ENCODE measurements around the gene TAF5L.

GRCh38 chr1:229620876-229621275 lies 5.0 kb downstream of the TAF5L start:
- TF ChIP-seq REST (IDR thresholded peaks at IDR 0.05) (no peak), FOSL2 (IDR thresholded peaks at IDR 0.05) (no peak), FOSL2 (CRISPR knock-in tag; IDR thresholded peaks at IDR 0.05) (no peak), RFX5 (IDR thresholded peaks at IDR 0.05) (no peak), POLR2AphosphoS2 (conservative IDR thresholded peaks at IDR 0.05; ENCODE audit: low read length) (no peak), POLR2A (IDR thresholded peaks at IDR 0.05; ENCODE audit: low read length) (no peak), HOXA7 (CRISPR knock-in tag; IDR thresholded peaks at IDR 0.05) (no peak), CTCF (IDR thresholded peaks at IDR 0.05) (no peak), BHLHE40 (IDR thresholded peaks at IDR 0.05; ENCODE audit: low read depth, low read length) (no peak)

Measured in A549 (cell line).